Transverse colon (tissue), 4 donors: Measurements from ENCODE around the gene TXNIP.

ENCODE experiments used
- CTCF ChIP-seq, 5 experiments: fragments of 200-600 bp in 3 of 5; fragments of 450-650 bp in 2 of 5; sonication (generic) in 3 of 5; IDR thresholded peaks; 1 replicate in 2 of 5; 2 replicates in 3 of 5; pipeline ENCODE4 v1.5.1; 2016 to 2017; ENCODE audit warnings: antibody characterized with exemption in 5 of 5, inconsistent platforms in 3 of 5, mild to moderate bottlenecking in 2 of 5, moderate library complexity in 1 of 5
- POLR2A ChIP-seq: fragments of 450-650 bp; IDR thresholded peaks from one replicate; pipeline ENCODE4 v1.6.1; 2016; ENCODE audit warnings: antibody characterized with exemption, mild to moderate bottlenecking, moderate library complexity
- POLR2AphosphoS5 ChIP-seq, 3 donors: sonication (generic); formaldehyde crosslinking; IDR thresholded peaks; one replicate each; pipeline ENCODE4 v1.6.1; 2016; ENCODE audit warnings: antibody characterized with exemption in 3 of 3

DNA sequence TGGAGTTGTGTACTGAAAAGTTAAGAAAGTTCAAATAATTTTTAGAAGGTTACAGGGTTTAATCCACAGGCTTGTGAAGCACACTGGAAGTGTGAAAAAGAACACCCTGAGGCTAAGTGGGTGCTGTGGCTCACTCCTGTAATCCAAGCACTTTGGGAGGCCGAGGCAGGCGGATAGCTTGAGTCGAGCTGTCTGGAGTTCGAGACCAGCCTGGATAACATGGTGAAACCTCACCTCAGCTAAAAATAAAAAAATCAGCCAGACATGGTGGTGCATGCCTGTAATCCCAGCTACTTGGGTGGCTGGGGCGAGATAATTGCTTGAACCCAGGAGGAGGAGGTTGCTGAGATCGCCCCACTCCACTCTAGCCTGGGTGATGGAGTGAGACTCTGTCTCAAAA is 9.8 kb downstream of the TXNIP start:
- no peak for TF ChIP-seq CTCF (IDR thresholded peaks at IDR 0.05)
- TF ChIP-seq POLR2A, result no peak
- no peak for TF ChIP-seq POLR2AphosphoS5 (IDR thresholded peaks at IDR 0.05)
